Inflammatory macrophage treated with lipopolysaccharide for 1 hour (primary cell): Measurements from ENCODE around the gene SENP7.
"Not testable (repeated sequence)": the region's sequence is repeated elsewhere in the genome, so short reads cannot be mapped to it uniquely, and the experiment has no call there.

Source experiments
- DNase-seq, 2 donors: peaks; one replicate each; pipeline ENCODE4 v3.0.0-alpha.2; 2020 to 2022

Gene SENP7

GRCh38 chr3:101320475-101320874, 192.5 kb downstream of the SENP7 start, which contains the start of gene IMPG2:
Gene IMPG2 (minus strand): TSS chr3:101320575. CDS start chr3:101320372, 203 bp downstream.
- DNase-seq: no peak

- no peak for DNase-seq
Observed at GRCh38 chr3:101319531-101319930, 193.5 kb downstream of the SENP7 start.

GRCh38 chr3:101312545-101312944, 200.5 kb downstream of the SENP7 start:
- no peak for DNase-seq

- DNase-seq: no peak
Observed at GRCh38 chr3:101311676-101312075, 201.3 kb downstream of the SENP7 start.

GRCh38 chr3:101310978-101311375, 202.0 kb downstream of the SENP7 start:
- DNase-seq: no peak

- DNase-seq: not testable (repeated sequence)
Observed at GRCh38 chr3:101308147-101308772, 204.8 kb downstream of the SENP7 start.

- DNase-seq: no peak
Observed at GRCh38 chr3:101303836-101304235, 209.2 kb downstream of the SENP7 start.

- no peak for DNase-seq
Observed at GRCh38 chr3:101303089-101303731, 209.8 kb downstream of the SENP7 start.

GRCh38 chr3:101300073-101300472, 212.9 kb downstream of the SENP7 start:
- DNase-seq: no peak

- DNase-seq: no peak
Observed at GRCh38 chr3:101292027-101292426, 221.0 kb downstream of the SENP7 start.

- DNase-seq: no peak
Observed at GRCh38 chr3:101288294-101288693, 224.7 kb downstream of the SENP7 start.

GRCh38 chr3:101284757-101285156, 228.3 kb downstream of the SENP7 start:
- no peak for DNase-seq

- no peak for DNase-seq
Observed at GRCh38 chr3:101281521-101282030, 231.4 kb downstream of the SENP7 start.

GRCh38 chr3:101279765-101280385, 233.1 kb downstream of the SENP7 start:
- no peak for DNase-seq

- DNase-seq: no peak
Observed at GRCh38 chr3:101279162-101279561, 233.8 kb downstream of the SENP7 start.

GRCh38 chr3:101278727-101279126, 234.3 kb downstream of the SENP7 start:
- no peak for DNase-seq
